ENCODE measurements around the gene PPARD. TPM values are rescaled to one million over a fixed set of nuclear protein-coding genes. Genes with fewer than 3 reads are reported as not detected.

PPARD gene
- total RNA-seq, 4 donors from 2014 or later: 10.3 to 16.0 (median 13.3) TPM

- no peak overlapping the region for H3K4me3 ChIP-seq
- H3K27me3 ChIP-seq: no peaks in the 10 kb centered on the region
- H3K4me1 ChIP-seq: peaks cover 0 to under 1% (median 0%) of the 10 kb centered on the region in 3 donors
- H3K9me3 ChIP-seq: no peaks in the 10 kb centered on the region
- H3K27ac ChIP-seq: no peak overlapping the region
- TF ChIP-seq, protein P1, sequence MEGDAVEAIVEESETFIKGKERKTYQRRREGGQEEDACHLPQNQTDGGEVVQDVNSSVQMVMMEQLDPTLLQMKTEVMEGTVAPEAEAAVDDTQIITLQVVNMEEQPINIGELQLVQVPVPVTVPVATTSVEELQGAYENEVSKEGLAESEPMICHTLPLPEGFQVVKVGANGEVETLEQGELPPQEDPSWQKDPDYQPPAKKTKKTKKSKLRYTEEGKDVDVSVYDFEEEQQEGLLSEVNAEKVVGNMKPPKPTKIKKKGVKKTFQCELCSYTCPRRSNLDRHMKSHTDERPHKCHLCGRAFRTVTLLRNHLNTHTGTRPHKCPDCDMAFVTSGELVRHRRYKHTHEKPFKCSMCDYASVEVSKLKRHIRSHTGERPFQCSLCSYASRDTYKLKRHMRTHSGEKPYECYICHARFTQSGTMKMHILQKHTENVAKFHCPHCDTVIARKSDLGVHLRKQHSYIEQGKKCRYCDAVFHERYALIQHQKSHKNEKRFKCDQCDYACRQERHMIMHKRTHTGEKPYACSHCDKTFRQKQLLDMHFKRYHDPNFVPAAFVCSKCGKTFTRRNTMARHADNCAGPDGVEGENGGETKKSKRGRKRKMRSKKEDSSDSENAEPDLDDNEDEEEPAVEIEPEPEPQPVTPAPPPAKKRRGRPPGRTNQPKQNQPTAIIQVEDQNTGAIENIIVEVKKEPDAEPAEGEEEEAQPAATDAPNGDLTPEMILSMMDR (IDR thresholded peaks at IDR 0.05): no peak
- TF ChIP-seq POLR2AphosphoS5 (IDR thresholded peaks at IDR 0.05): no peak
- no peak for TF ChIP-seq POLR2A (IDR thresholded peaks at IDR 0.05)
- no peak for TF ChIP-seq EP300 (IDR thresholded peaks at IDR 0.05)
- 86 to 92% methylated on average over 4 to 8 of the region's 8 CpGs for WGBS, 2 donors (ENCODE audit: low coverage in 1 of 2)
- peaks cover 0 to 9% of the 10 kb centered on the region in 2 donors for H3K36me3 ChIP-seq
- no peak for ATAC-seq
Measured at GRCh38 chr6:35398526-35398925, 56.2 kb downstream of the PPARD start.

- Histone ChIP-seq H3K27me3 (no peaks in the 10 kb centered on the region), H3K4me1 (no peaks in the 10 kb centered on the region), H3K36me3 (peaks cover 0 to 9% of the 10 kb centered on the region in 2 donors), H3K4me3 (no peak overlapping the region), H3K9me3 (no peaks in the 10 kb centered on the region), H3K27ac (no peak overlapping the region)
- no peak for ATAC-seq
- TF ChIP-seq, protein P1 (IDR thresholded peaks at IDR 0.05): no peak
- no peak for TF ChIP-seq POLR2A (IDR thresholded peaks at IDR 0.05)
- TF ChIP-seq POLR2AphosphoS5 (IDR thresholded peaks at IDR 0.05): no peak
- no peak for TF ChIP-seq EP300 (IDR thresholded peaks at IDR 0.05)
- 91% methylated on average over 5 of the region's 5 CpGs; no CpG with 5 or more reads in 1 of the 2 donors for WGBS, 2 donors (ENCODE audit: low coverage in 1 of 2)
Measured at GRCh38 chr6:35400111-35400510, 57.8 kb downstream of the PPARD start.

DNA sequence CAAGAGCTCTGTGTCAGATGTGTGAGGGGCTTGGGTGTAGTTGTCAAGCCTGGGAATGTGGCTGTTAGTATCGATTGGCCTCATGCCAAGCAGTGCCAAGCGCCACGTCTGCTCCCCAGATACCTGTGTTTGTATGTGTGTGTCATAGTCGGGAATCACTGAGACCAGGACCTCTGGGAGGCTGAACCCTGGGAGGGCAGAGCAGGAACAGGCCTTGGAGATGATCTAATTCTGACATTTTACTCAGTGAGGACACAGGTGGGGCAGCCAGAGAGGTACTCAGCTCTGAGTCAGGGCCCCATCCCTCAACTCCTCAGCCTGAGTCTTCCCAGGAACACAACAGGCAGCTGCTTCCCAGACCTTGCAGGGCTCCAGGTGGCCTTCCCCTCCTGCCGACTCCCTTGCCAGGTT, 58.5 kb downstream of the PPARD start:
- WGBS, 2 donors (ENCODE audit: low coverage in 1 of 2): 67 to 70% methylated on average over 3 to 5 of the region's 5 CpGs
- Histone ChIP-seq H3K27me3 (no peaks in the 10 kb centered on the region), H3K4me1 (no peaks in the 10 kb centered on the region), H3K36me3 (peaks cover 0 to 9% of the 10 kb centered on the region in 2 donors), H3K4me3 (no peak overlapping the region), H3K27ac (no peak overlapping the region), H3K9me3 (no peaks in the 10 kb centered on the region)
- TF ChIP-seq EP300 (IDR thresholded peaks at IDR 0.05): no peak
- no peak for TF ChIP-seq POLR2AphosphoS5 (IDR thresholded peaks at IDR 0.05)
- TF ChIP-seq, protein P1 (IDR thresholded peaks at IDR 0.05): no peak
- no peak for TF ChIP-seq POLR2A (IDR thresholded peaks at IDR 0.05)
- ATAC-seq: no peak

- peaks cover 0 to 9% of the 10 kb centered on the region in 2 donors for H3K36me3 ChIP-seq
Measured at GRCh38 chr6:35401514-35401913, 59.2 kb downstream of the PPARD start.

More at GRCh38 chr6:35401514-35401913, 59.2 kb downstream of the PPARD start:
- Histone ChIP-seq H3K4me3 (no peak overlapping the region), H3K27me3 (no peaks in the 10 kb centered on the region), H3K27ac (no peak overlapping the region), H3K9me3 (no peaks in the 10 kb centered on the region), H3K4me1 (no peaks in the 10 kb centered on the region)
- no peak for TF ChIP-seq EP300 (IDR thresholded peaks at IDR 0.05)
- TF ChIP-seq POLR2AphosphoS5 (IDR thresholded peaks at IDR 0.05): no peak
- TF ChIP-seq, protein P1 (IDR thresholded peaks at IDR 0.05): no peak
- TF ChIP-seq POLR2A (IDR thresholded peaks at IDR 0.05): no peak
- ATAC-seq: no peak
- WGBS, 2 donors (ENCODE audit: low coverage in 1 of 2): 89 to 98% methylated on average over 3 to 4 of the region's 5 CpGs

Data from gastroesophageal sphincter (tissue), 4 donors.